Activated T-helper 2 cell treated with anti-CD3 and anti-CD28 coated beads, Interferon-gamma antibody, Interleukin-2, Interleukin-4, amounts not matched to agents 10 μg/mL and 5 μg/mL and 100 μg/mL, durations not matched to agents 14 hours and 24 hours and 36 hours (primary cell): ENCODE measurements around the gene C16orf95. TPM values are rescaled to one million over a fixed set of nuclear protein-coding genes. Genes with fewer than 3 reads are reported as not detected.
"Not testable (repeated sequence)": the region's sequence is repeated elsewhere in the genome, so short reads cannot be mapped to it uniquely, and the experiment has no call there.

Experiments
- DNase-seq: peaks from one replicate; pipeline ENCODE4 v3.0.0; 2021; ENCODE audit warnings: low spot score
- H3K27ac Mint-ChIP-seq: one replicate; pipeline ENCODE4 v1.8.0; 2021; ENCODE audit warnings: mixed read lengths
- H3K27me3 Mint-ChIP-seq: one replicate; pipeline ENCODE4 v1.8.0; 2021; ENCODE audit warnings: low read depth, mixed read lengths
- H3K36me3 Mint-ChIP-seq: one replicate; pipeline ENCODE4 v1.8.0; 2021; ENCODE audit warnings: low read depth, mixed read lengths
- H3K4me1 Mint-ChIP-seq: one replicate; pipeline ENCODE4 v1.8.0; 2021; ENCODE audit warnings: low read depth, mixed read lengths
- H3K4me3 Mint-ChIP-seq: one replicate; pipeline ENCODE4 v1.8.0; 2021; ENCODE audit warnings: low read depth, mild to moderate bottlenecking, moderate library complexity, mixed read lengths
- H3K9me3 Mint-ChIP-seq: one replicate; pipeline ENCODE4 v1.8.0; 2021; ENCODE audit warnings: mixed read lengths
- intact Hi-C: fragments of 100-400 bp; cut with micrococcal nuclease; formaldehyde crosslinking; loops from one replicate; pipeline ENCODE4 v1.15.1; 2023
- total RNA-seq: library from RNA; stranded (reverse); gene quantifications from 2 replicates; pipeline ENCODE4 v1.2.3, GENCODE V29; 2022

Gene C16orf95
- total RNA-seq, 1 donor from 2014 or later = 12.3 TPM

- intact Hi-C loops = loop anchor here (5.0 kb wide), 1 partner anchor 35 kb away; no protein-coding TSS in a partner anchor
- Mint-ChIP-seq H3K4me3 (no peak overlapping the region), H3K9me3 (no peaks in the 10 kb centered on the region), H3K36me3 (no peaks in the 10 kb centered on the region), H3K27me3 (no peaks in the 10 kb centered on the region), H3K27ac (no peak overlapping the region), H3K4me1 (peaks cover 15% of the 10 kb centered on the region)
- no peak for DNase-seq
These were observed 40.3 kb downstream of the C16orf95 start for GRCh38 chr16:87276924-87277323.

- H3K27me3 Mint-ChIP-seq = no peaks in the 10 kb centered on the region
- DNase-seq = no peak
These were observed 41.0 kb downstream of the C16orf95 start for GRCh38 chr16:87276091-87276701.

DNA sequence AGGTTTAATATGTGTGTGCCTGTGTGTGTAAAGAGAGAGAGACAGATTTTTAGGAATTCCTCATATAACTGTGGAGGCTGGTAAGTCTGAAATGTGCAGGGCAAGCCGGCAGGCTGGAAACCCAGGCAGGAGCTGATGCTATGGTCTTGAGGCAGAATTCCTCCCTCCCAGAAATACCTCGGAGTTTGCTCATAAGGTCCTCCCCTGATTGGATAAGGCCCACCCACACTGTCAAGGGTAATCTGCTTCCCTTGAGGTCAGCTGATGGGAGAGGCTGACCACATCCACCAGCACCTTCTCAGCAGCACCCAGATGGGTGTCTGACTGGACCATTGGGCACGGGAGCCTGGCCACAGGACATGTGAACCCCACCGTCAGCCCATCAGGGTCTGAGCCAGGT, 42.4 kb downstream of the C16orf95 start:
- no peak overlapping the region for H3K4me3 Mint-ChIP-seq
- DNase-seq = no peak
- H3K4me1 Mint-ChIP-seq = peaks cover 15% of the 10 kb centered on the region
- no peaks in the 10 kb centered on the region for H3K9me3 Mint-ChIP-seq
- H3K27ac Mint-ChIP-seq = no peak overlapping the region
- intact Hi-C loops = loop anchor here (5.0 kb wide), 1 partner anchor 32 kb away; no protein-coding TSS in a partner anchor
- H3K36me3 Mint-ChIP-seq = no peaks in the 10 kb centered on the region
- no peaks in the 10 kb centered on the region for H3K27me3 Mint-ChIP-seq

More at GRCh38 chr16:87276091-87276701, 41.0 kb downstream of the C16orf95 start:
- Mint-ChIP-seq H3K4me3 (no peak overlapping the region), H3K36me3 (no peaks in the 10 kb centered on the region), H3K4me1 (peaks cover 15% of the 10 kb centered on the region), H3K9me3 (no peaks in the 10 kb centered on the region), H3K27ac (peak overlapping the region; percentile 5)
- intact Hi-C loops = loop anchor here (5.0 kb wide), 1 partner anchor 34 kb away; no protein-coding TSS in a partner anchor

DNA sequence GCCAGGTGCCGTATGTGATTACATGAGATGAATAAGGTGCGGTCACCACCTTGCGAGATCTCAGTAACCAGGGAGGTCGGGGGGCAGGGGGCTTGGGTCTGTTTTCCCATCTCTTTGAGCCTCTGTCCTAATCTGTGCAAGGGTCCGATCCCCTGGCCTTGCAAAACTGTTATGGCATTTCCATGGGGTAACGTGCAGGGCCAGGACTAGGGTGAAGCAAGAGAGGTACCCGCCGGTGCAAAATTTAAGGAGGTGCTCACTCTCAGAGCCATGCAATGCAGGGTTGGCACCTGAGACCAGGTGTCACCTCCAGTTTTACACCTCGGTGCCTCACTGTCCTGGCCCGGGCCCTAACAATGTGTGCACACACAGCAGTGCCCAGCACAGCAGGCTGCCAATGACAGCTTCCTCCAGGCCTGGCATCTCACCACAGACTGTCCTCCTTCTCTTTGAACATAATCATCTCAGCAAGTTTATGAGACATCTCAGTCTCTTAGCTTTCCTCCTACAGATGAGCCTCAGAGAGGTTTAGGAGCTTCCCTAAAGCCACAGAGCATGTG, 43.6 kb downstream of the C16orf95 start:
- H3K9me3 Mint-ChIP-seq = peaks cover 4% of the 10 kb centered on the region
- no peak overlapping the region for H3K27ac Mint-ChIP-seq
- DNase-seq = no peak
- H3K4me3 Mint-ChIP-seq = no peak overlapping the region
- peaks cover 13% of the 10 kb centered on the region for H3K4me1 Mint-ChIP-seq
- H3K36me3 Mint-ChIP-seq = no peaks in the 10 kb centered on the region
- H3K27me3 Mint-ChIP-seq = no peaks in the 10 kb centered on the region
- intact Hi-C loops = no loop called here

GRCh38 chr16:87271256-87271655, 45.9 kb downstream of the C16orf95 start:
- Mint-ChIP-seq H3K4me1 (peaks cover 11% of the 10 kb centered on the region), H3K27me3 (no peaks in the 10 kb centered on the region), H3K4me3 (no peak overlapping the region), H3K27ac (no peak overlapping the region), H3K9me3 (peaks cover 4% of the 10 kb centered on the region), H3K36me3 (no peaks in the 10 kb centered on the region)
- intact Hi-C loops = no loop called here
- DNase-seq = no peak

- Mint-ChIP-seq H3K4me1 (peaks cover 4% of the 10 kb centered on the region), H3K9me3 (peaks cover 4% of the 10 kb centered on the region), H3K27me3 (no peaks in the 10 kb centered on the region), H3K36me3 (no peaks in the 10 kb centered on the region), H3K27ac (no peak overlapping the region), H3K4me3 (no peak overlapping the region)
- DNase-seq = no peak
- intact Hi-C loops = no loop called here
These were observed 49.6 kb downstream of the C16orf95 start for GRCh38 chr16:87267566-87267965.

- no peak overlapping the region for H3K4me3 Mint-ChIP-seq
- peaks cover 6% of the 10 kb centered on the region for H3K9me3 Mint-ChIP-seq
- DNase-seq = no peak
- intact Hi-C loops = no loop called here
- H3K27me3 Mint-ChIP-seq = no peaks in the 10 kb centered on the region
- H3K36me3 Mint-ChIP-seq = no peaks in the 10 kb centered on the region
- peaks cover 4% of the 10 kb centered on the region for H3K4me1 Mint-ChIP-seq
- no peak overlapping the region for H3K27ac Mint-ChIP-seq
These were observed 50.3 kb downstream of the C16orf95 start for GRCh38 chr16:87266846-87267245.

DNA sequence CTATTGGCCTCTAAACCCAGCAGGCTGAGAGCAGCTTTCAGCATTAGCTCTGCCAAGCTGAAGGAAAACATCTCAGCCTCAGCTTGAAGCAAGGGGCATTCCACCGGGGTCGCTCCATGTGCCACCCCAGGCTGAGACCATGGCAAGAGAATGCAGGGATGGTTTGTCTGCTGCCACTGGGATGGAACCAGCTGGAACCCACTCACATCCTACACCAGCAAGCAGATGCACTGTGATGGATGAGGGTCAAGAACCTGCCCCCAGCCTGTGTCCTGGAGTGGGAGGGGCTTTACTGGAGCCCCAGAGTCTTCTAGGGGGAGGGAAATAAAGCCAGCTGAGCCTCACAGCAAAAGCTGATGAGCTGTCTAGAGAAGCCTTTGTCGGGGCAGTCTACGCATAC, 51.9 kb downstream of the C16orf95 start:
- intact Hi-C loops = no loop called here
- H3K9me3 Mint-ChIP-seq = peaks cover 19% of the 10 kb centered on the region
- no peak overlapping the region for H3K4me3 Mint-ChIP-seq
- DNase-seq = no peak
- H3K27ac Mint-ChIP-seq = no peak overlapping the region
- H3K4me1 Mint-ChIP-seq = peaks cover 4% of the 10 kb centered on the region
- H3K36me3 Mint-ChIP-seq = peaks cover 7% of the 10 kb centered on the region
- H3K27me3 Mint-ChIP-seq = no peaks in the 10 kb centered on the region

GRCh38 chr16:87264634-87265033, 52.6 kb downstream of the C16orf95 start:
- DNase-seq = no peak
- Mint-ChIP-seq H3K27me3 (no peaks in the 10 kb centered on the region), H3K36me3 (peaks cover 7% of the 10 kb centered on the region), H3K4me3 (no peak overlapping the region), H3K27ac (no peak overlapping the region), H3K9me3 (peaks cover 20% of the 10 kb centered on the region), H3K4me1 (peaks cover 4% of the 10 kb centered on the region)
- intact Hi-C loops = no loop called here

DNA sequence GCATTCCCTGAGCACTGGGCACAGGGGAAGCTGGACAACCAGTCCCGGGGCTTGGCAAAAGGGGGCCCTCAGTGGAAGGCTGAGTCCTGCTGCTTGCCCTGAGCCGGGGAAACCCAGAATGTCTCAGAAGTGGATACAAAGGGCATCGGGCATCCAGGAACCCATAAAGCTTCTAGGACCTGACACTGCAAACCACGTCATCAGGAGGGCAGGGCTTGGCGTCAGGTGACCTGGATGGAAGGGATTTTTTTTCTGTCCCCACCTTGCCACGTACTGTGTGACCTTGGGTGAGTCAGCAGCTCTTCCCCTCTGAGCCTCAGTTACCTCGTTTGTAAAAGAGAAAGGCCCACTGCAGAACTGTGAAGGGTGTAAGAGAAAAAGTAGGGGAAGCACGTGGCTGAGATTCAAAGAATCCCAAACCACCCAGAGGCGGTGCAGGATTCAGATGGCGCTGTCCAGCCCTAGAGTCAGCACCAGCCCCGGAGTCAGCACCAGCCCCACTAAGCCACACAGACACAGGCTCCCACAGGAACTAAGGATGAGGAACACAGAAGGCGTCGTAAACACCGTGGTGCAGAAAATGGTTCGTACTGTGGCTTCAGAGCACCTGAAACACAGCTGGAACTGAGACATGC, 53.7 kb downstream of the C16orf95 start:
- DNase-seq = no peak
- no peak overlapping the region for H3K27ac Mint-ChIP-seq
- H3K9me3 Mint-ChIP-seq = peaks cover 16% of the 10 kb centered on the region
- H3K27me3 Mint-ChIP-seq = no peaks in the 10 kb centered on the region
- intact Hi-C loops = no loop called here
- peaks cover 4% of the 10 kb centered on the region for H3K4me1 Mint-ChIP-seq
- H3K4me3 Mint-ChIP-seq = no peak overlapping the region
- H3K36me3 Mint-ChIP-seq = peaks cover 7% of the 10 kb centered on the region

- Mint-ChIP-seq H3K27me3 (no peaks in the 10 kb centered on the region), H3K4me3 (no peak overlapping the region), H3K4me1 (no peaks in the 10 kb centered on the region), H3K9me3 (peaks cover 16% of the 10 kb centered on the region), H3K36me3 (peaks cover 7% of the 10 kb centered on the region), H3K27ac (no peak overlapping the region)
- intact Hi-C loops = no loop called here
- no peak for DNase-seq
These were observed 57.8 kb downstream of the C16orf95 start for GRCh38 chr16:87259431-87259830.

- H3K27me3 Mint-ChIP-seq, H3K36me3 Mint-ChIP-seq, DNase-seq, intact Hi-C loops, H3K27ac Mint-ChIP-seq, H3K4me3 Mint-ChIP-seq, H3K4me1 Mint-ChIP-seq: not testable (repeated sequence)
- peaks cover 16% of the 10 kb centered on the region for H3K9me3 Mint-ChIP-seq
These were observed 58.5 kb downstream of the C16orf95 start for GRCh38 chr16:87258653-87259052.

- intact Hi-C loops = no loop called here
- DNase-seq = no peak
- Mint-ChIP-seq H3K4me1 (peaks cover 8% of the 10 kb centered on the region), H3K4me3 (no peak overlapping the region), H3K27ac (no peak overlapping the region), H3K9me3 (peaks cover 11% of the 10 kb centered on the region), H3K27me3 (no peaks in the 10 kb centered on the region), H3K36me3 (peaks cover 5% of the 10 kb centered on the region)
These were observed 61.3 kb downstream of the C16orf95 start for GRCh38 chr16:87255866-87256265.
